Measurements from ENCODE around the gene IGFBP5. TPM values are rescaled to one million over a fixed set of nuclear protein-coding genes. Genes with fewer than 3 reads are reported as not detected.

IGFBP5 gene
- total RNA-seq, 4 donors from 2014 or later, result 27.7 to 460 (median 134) TPM

DNA sequence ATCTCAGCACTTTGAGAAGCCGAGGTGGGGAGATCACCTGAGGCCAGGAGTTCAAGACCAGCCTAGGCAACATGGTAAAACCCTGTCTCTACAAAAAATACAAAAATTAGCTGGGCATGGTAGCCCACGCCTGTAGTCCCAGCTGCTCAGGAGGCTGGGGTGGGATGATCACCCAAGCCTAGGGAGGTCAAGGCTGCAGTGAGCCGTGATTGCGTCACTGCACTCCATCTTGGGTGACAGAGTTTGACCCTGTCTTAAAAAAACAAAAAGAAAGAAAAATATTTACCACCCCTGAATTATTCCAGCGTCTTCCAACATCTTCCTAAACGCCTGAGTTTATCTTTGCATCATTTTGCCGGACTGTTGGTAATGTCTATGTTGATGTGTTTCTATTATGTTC, 6.2 kb upstream of the IGFBP5 start:
- 95 to 97% methylated on average over 7 of the region's 7 CpGs for WGBS, 2 donors
- DNase-seq (ENCODE audit: low spot score in 2 of 2), result no peak
- TF ChIP-seq POLR2A (IDR thresholded peaks at IDR 0.05), result no peak
- TF ChIP-seq, protein P1, sequence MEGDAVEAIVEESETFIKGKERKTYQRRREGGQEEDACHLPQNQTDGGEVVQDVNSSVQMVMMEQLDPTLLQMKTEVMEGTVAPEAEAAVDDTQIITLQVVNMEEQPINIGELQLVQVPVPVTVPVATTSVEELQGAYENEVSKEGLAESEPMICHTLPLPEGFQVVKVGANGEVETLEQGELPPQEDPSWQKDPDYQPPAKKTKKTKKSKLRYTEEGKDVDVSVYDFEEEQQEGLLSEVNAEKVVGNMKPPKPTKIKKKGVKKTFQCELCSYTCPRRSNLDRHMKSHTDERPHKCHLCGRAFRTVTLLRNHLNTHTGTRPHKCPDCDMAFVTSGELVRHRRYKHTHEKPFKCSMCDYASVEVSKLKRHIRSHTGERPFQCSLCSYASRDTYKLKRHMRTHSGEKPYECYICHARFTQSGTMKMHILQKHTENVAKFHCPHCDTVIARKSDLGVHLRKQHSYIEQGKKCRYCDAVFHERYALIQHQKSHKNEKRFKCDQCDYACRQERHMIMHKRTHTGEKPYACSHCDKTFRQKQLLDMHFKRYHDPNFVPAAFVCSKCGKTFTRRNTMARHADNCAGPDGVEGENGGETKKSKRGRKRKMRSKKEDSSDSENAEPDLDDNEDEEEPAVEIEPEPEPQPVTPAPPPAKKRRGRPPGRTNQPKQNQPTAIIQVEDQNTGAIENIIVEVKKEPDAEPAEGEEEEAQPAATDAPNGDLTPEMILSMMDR (IDR thresholded peaks at IDR 0.05), result no peak
- intact Hi-C loops (cut with DNase I; ENCODE audit: low total_unique reads), result no loop called here
- no peak overlapping the region for H3K4me3 ChIP-seq (ENCODE audit: low read depth, poor library complexity, severe bottlenecking)

DNA sequence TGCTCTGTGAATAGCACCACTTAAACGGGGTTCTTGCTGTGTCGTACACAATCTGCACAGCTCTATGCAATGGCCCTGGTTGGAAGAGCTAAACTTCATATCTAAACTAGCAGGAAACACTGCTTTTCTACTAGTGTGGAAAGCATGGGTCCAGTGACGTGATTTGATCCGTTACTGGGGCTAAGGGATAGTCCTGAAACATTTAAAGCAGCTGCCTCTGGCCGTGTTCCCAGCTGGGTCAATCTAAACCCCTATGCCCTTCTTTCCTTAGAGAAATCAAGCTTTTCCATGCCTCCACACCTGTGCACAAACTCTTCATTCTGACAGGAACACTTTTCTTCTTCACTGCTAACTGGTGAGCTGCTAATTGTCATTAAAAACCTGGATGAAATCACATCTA, 5.4 kb upstream of the IGFBP5 start:
- DNase-seq (ENCODE audit: low spot score in 2 of 2), result no peak
- TF ChIP-seq, protein P1 (IDR thresholded peaks at IDR 0.05), result no peak
- H3K4me3 ChIP-seq (ENCODE audit: low read depth, poor library complexity, severe bottlenecking), result no peak overlapping the region
- intact Hi-C loops (cut with DNase I; ENCODE audit: low total_unique reads), result no loop called here
- WGBS, 2 donors, result 35 to 40% methylated on average over 5 of the region's 5 CpGs

DNA sequence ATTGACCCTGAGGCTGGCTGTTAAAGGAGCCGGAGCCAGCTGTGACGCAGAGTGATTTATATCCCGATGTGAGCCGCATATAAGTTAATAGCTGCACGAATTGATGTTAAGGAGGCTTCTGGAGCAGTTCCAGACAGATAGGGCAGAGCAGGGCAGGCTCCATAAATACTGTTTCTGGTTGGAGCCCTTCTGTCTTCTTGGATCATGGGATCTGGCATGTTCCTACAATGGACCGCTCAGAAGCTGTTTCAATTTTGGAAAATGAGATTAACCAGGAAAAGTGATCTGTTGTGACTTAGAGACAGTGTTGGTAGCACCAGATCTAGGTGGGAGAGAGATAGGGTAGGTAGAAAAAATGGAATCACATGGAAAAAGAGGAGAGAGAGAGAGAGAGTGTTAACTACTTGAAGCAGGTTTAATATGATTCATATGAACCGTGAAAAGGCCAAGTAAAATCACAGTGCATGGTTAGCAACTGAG, 4.8 kb upstream of the IGFBP5 start:
- H3K4me3 ChIP-seq (ENCODE audit: low read depth, poor library complexity, severe bottlenecking), result no peak overlapping the region
- TF ChIP-seq, protein P1 (IDR thresholded peaks at IDR 0.05), result no peak
- TF ChIP-seq POLR2A (IDR thresholded peaks at IDR 0.05), result no peak
- WGBS, 2 donors, result 15 to 30% methylated on average over 7 of the region's 7 CpGs
- DNase-seq (ENCODE audit: low spot score in 2 of 2), result no peak
- intact Hi-C loops (cut with DNase I; ENCODE audit: low total_unique reads), result no loop called here

DNA sequence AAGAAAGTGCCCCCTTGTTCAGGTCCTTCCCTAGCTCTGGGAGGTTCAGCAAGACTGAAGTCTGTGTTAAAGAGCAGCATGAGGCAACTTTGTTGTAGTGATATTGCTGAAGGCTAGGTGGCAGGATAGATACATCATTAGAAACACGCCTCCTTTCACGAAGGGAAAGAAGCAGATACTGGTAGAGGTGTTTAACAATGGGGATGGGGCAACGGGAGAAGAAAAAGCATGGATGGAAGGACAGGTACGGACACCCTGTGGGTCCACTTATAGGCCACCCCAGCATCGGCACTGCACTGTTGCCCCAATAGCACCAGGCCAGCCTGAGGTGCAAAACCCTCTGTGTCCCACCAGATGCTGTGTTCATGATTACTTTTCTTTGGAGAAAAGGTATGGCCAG, 3.5 kb upstream of the IGFBP5 start:
- no peak overlapping the region for H3K4me3 ChIP-seq (ENCODE audit: low read depth, poor library complexity, severe bottlenecking)
- 9 to 10% methylated on average over 5 of the region's 5 CpGs for WGBS, 2 donors
- intact Hi-C loops (cut with DNase I; ENCODE audit: low total_unique reads), result loop anchor here (5.0 to 10.0 kb wide), 2 partner anchors 813 to 1016 kb away; no protein-coding TSS in a partner anchor
- TF ChIP-seq POLR2A (IDR thresholded peaks at IDR 0.05), result no peak
- TF ChIP-seq, protein P1 (IDR thresholded peaks at IDR 0.05), result no peak
- DNase-seq (ENCODE audit: low spot score in 2 of 2), result no peak

DNA sequence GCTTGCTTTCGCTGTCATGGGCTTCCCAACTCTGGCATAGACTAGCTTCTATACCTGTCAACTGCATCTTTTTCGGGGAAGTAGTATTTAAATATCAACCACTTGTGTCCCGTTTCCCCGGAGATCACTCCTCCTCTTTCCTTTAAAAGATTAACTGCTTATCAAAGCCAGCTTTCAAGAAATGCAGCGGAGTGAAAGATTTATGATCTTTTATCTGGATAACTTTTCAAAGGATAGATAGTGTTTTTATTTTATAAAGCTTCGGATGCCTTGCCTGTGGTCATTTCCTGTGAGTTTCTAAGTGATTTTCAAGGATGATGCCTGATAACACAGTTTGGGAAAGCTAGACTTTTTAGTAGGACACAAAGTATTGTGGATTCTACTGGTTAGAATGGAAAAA, 2.9 kb upstream of the IGFBP5 start:
- no peak for TF ChIP-seq POLR2A (IDR thresholded peaks at IDR 0.05)
- TF ChIP-seq, protein P1 (IDR thresholded peaks at IDR 0.05), result no peak
- H3K4me3 ChIP-seq (ENCODE audit: low read depth, poor library complexity, severe bottlenecking), result no peak overlapping the region
- intact Hi-C loops (cut with DNase I; ENCODE audit: low total_unique reads), result loop anchor here (5.0 to 10.0 kb wide), 2 partner anchors 814 to 1017 kb away; no protein-coding TSS in a partner anchor
- DNase-seq (ENCODE audit: low spot score in 2 of 2), result no peak
- WGBS, 2 donors, result 40 to 46% methylated on average over 6 of the region's 6 CpGs

Measured in lower leg skin (tissue), 4 donors.